VCaP (cell line): ENCODE results near the gene DNAH17.

Experiments
- H3K27ac ChIP-seq: fragments of 450-650 bp; 2 replicates; pipeline ENCODE4 v1.5.1; 2017
- TF ChIP-seq, protein P1 (sequence below): fragments of 450-650 bp; conservative IDR thresholded peaks from 2 replicates; pipeline ENCODE4 v1.5.1; 2017; ENCODE audit warnings: mild to moderate bottlenecking, moderate library complexity

DNAH17 gene

DNA sequence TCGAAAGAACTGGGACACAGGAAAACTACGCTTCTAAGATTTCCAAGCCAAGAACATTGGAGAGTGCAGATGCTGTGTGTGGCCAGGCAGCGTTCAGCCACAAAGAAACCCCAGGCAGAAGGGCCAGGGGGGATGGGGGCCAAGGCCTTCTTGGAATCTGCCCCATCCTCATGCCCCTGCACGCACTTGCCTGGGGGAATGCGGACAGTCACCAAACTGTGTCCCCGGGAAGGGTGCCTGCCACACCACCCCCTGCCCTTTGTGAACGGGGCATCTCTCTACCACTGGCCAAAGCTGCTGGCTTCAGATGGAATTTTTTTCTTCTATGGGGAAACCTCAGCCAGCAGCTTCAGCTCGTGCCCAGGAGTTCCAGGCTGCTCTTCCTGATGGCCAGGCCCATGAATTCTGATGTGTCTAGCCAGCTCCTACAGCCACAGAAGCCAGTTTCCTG, 32.0 kb upstream of the DNAH17 start:
- H3K27ac ChIP-seq = no peak overlapping the region
- TF ChIP-seq, protein P1, sequence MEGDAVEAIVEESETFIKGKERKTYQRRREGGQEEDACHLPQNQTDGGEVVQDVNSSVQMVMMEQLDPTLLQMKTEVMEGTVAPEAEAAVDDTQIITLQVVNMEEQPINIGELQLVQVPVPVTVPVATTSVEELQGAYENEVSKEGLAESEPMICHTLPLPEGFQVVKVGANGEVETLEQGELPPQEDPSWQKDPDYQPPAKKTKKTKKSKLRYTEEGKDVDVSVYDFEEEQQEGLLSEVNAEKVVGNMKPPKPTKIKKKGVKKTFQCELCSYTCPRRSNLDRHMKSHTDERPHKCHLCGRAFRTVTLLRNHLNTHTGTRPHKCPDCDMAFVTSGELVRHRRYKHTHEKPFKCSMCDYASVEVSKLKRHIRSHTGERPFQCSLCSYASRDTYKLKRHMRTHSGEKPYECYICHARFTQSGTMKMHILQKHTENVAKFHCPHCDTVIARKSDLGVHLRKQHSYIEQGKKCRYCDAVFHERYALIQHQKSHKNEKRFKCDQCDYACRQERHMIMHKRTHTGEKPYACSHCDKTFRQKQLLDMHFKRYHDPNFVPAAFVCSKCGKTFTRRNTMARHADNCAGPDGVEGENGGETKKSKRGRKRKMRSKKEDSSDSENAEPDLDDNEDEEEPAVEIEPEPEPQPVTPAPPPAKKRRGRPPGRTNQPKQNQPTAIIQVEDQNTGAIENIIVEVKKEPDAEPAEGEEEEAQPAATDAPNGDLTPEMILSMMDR = no peak

DNA sequence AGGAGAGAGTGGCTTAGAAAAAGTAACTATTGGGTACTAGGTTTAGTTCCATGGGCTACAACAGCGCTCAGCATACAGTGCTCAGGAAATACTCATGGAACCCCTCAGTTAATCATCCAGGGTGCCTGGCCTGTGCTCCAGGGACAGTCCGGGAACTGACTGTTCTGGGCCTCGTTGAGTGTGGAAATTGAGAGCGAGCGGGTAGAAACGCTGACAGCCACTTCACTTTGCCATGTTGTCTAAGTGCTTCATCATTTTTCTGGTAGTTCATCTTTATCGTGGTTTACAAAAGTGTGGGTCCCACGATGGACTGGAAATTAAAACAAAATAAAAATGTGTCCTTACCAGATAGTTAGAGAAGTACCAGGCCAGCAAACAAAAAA, 31.6 kb upstream of the DNAH17 start:
- H3K27ac ChIP-seq = no peak overlapping the region
- TF ChIP-seq, protein P1 = no peak

GRCh38 chr17:78608122-78608803, 31.1 kb upstream of the DNAH17 start:
- no peak overlapping the region for H3K27ac ChIP-seq
- TF ChIP-seq, protein P1 = no peak

- TF ChIP-seq, protein P1 = no peak
- no peak overlapping the region for H3K27ac ChIP-seq
Observed at GRCh38 chr17:78607038-78607437, 29.8 kb upstream of the DNAH17 start.

DNA sequence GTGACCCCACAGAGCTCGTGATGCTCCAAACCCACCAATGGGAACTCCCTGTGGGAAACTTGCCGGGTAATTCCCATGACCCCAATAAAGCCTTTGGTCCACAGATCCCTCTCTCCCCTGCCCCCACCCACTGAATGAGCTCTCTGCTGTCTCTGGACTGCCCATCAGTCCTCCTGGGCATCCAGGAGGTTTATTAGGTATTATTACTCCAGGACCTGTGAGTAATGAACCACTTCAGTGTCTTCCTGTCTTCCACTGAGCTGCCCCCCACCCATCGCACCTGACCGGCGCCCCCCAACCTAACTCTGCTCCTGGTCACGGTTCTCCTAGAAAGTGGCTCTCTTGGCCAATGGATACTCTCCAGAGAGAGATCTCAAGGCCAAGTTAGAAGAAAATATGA, 28.7 kb upstream of the DNAH17 start:
- TF ChIP-seq, protein P1 = no peak
- H3K27ac ChIP-seq = no peak overlapping the region

DNA sequence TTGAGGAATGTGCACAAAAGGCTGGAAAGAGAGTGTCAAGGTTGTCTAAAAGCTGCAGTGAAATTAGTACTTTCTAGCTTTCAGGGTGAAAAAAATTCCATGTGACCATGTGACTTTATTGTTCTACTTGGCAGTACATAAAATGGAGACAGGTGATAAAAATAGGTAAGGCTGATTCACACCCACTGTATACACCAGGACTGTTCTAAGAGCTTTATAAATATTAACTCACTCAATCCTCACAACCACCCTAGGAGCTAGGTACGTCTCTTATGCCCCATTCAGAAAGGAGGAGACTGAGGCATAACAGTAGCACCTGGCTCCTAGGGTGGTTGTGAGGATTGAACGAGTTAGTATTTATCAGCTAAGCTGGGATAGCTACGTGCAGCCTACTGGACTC, 28.2 kb upstream of the DNAH17 start:
- no peak overlapping the region for H3K27ac ChIP-seq
- TF ChIP-seq, protein P1 = no peak

- TF ChIP-seq, protein P1 = no peak
- no peak overlapping the region for H3K27ac ChIP-seq
Observed at GRCh38 chr17:78602246-78602645, 25.1 kb upstream of the DNAH17 start.
